SK-N-SH (cell line): ENCODE results near the gene TMEM131L. TPM values are rescaled to one million over a fixed set of nuclear protein-coding genes. Genes with fewer than 3 reads are reported as not detected.
A peak's percentile ranks its signal among the peaks of the same experiment; 100 is the strongest.

Experiments
- CTCF ChIA-PET: fragments of 300-600, 350-600 bp; formaldehyde crosslinking; extraction: SDS; loops from one replicate; lab custom pipeline; 2021; lab: Yijun Ruan, JAX
- POLR2A ChIA-PET: fragments of 350-600 bp; sonication (Branson Sonifier 250); formaldehyde crosslinking; extraction: SDS; loops from one replicate; lab custom pipeline; 2020; ENCODE audit warnings: antibody characterized with exemption, inconsistent platforms; lab: Yijun Ruan, JAX
- DNase-seq: peaks from one replicate; pipeline ENCODE4 v3.0.0; 2012
- H2AFZ ChIP-seq: fragments of 200-600 bp; sonication (generic); 2 replicates; pipeline ENCODE4 v1.8.1; 2016; ENCODE audit warnings: antibody characterized with exemption, mild to moderate bottlenecking, low read depth
- H3F3A ChIP-seq: fragments of 200-600 bp; sonication (generic); replicated peaks from 2 replicates; pipeline ENCODE3; 2016; ENCODE audit warnings: antibody characterized with exemption, mild to moderate bottlenecking; ENCODE audit not compliant: insufficient read depth
- H3K27ac ChIP-seq, 2 experiments: fragments of 200-500 bp in 1 of 2; fragments of 200-600 bp in 1 of 2; sonication (Bioruptor generic) in 1 of 2; sonication (generic), shearing (Covaris generic) in 1 of 2; 2 replicates each; pipeline versions ENCODE4 v1.5.1 to v1.6.1; 2014 to 2016; ENCODE audit warnings: low read depth in 2 of 2, inconsistent platforms in 1 of 2, low read length in 1 of 2, mild to moderate bottlenecking in 1 of 2, mixed read lengths in 1 of 2
- H3K27me3 ChIP-seq: fragments of 200-600 bp; sonication (generic), shearing (Covaris generic); 2 replicates; pipeline ENCODE4 v1.6.1; 2016; ENCODE audit warnings: mixed run types; ENCODE audit not compliant: insufficient read depth
- H3K36me3 ChIP-seq, 2 experiments: fragments of 200-500 bp in 1 of 2; fragments of 200-600 bp in 1 of 2; sonication (Bioruptor generic) in 1 of 2; sonication (generic) in 1 of 2; replicated peaks in 1 of 2; 2 replicates each; pipeline versions ENCODE3 to v1.5.1; 2014 to 2016; ENCODE audit warnings: low read length in 1 of 2, mild to moderate bottlenecking in 1 of 2; ENCODE audit not compliant: insufficient read depth in 2 of 2, control insufficient read depth in 1 of 2
- H3K4me1 ChIP-seq, 2 experiments: fragments of 200-500 bp in 1 of 2; fragments of 200-600 bp in 1 of 2; sonication (Bioruptor generic) in 1 of 2; sonication (generic), shearing (Covaris generic) in 1 of 2; 2 replicates each; pipeline versions ENCODE4 v1.5.1 to v1.6.1; 2014 to 2016; ENCODE audit warnings: low read depth in 1 of 2, low read length in 1 of 2, mixed run types in 1 of 2; ENCODE audit not compliant: insufficient read depth in 2 of 2, control insufficient read depth in 1 of 2
- H3K4me2 ChIP-seq: fragments of 200-600 bp; sonication (generic), shearing (Covaris generic); 2 replicates; pipeline ENCODE4 v1.6.1; 2017; ENCODE audit warnings: mixed run types
- H3K4me3 ChIP-seq, 2 experiments: fragments of 200-500 bp in 1 of 2; fragments of 200-600 bp in 1 of 2; sonication (Bioruptor generic) in 1 of 2; sonication (generic), shearing (Covaris generic) in 1 of 2; 2 replicates each; pipeline versions ENCODE4 v1.5.1 to v1.8.1; 2014 to 2016; ENCODE audit warnings: low read depth in 2 of 2, inconsistent platforms in 1 of 2, low read length in 1 of 2, mild to moderate bottlenecking in 1 of 2, mixed read lengths in 1 of 2, moderate library complexity in 1 of 2
- H3K79me2 ChIP-seq: fragments of 200-600 bp; sonication (generic); 2 replicates; pipeline ENCODE4 v1.8.1; 2017; ENCODE audit warnings: mild to moderate bottlenecking; ENCODE audit not compliant: insufficient read depth
- H3K9ac ChIP-seq: fragments of 200-600 bp; sonication (generic); 2 replicates; pipeline ENCODE4 v1.6.1; 2017; ENCODE audit warnings: mixed run types
- H3K9me2 ChIP-seq: fragments of 200-600 bp; sonication (generic); 2 replicates; pipeline ENCODE4 v1.6.1; 2017; ENCODE audit warnings: mixed run types
- H3K9me3 ChIP-seq: fragments of 200-600 bp; sonication (generic); 2 replicates; pipeline ENCODE4 v1.6.1; 2017; ENCODE audit warnings: mixed run types, mild to moderate bottlenecking, moderate library complexity
- H4K20me1 ChIP-seq: fragments of 200-600 bp; sonication (generic); 2 replicates; pipeline ENCODE4 v1.6.1; 2017; ENCODE audit warnings: mild to moderate bottlenecking, mixed run types; ENCODE audit not compliant: insufficient read depth
- CTCF ChIP-seq: fragments of 200-600 bp; sonication (generic); IDR thresholded peaks from 2 replicates; pipeline ENCODE4 v1.6.1; 2017; ENCODE audit warnings: antibody characterized with exemption, mild to moderate bottlenecking, moderate library complexity
- EZH2phosphoT487 ChIP-seq: fragments of 200-600 bp; sonication (generic); IDR thresholded peaks from 2 replicates; pipeline ENCODE4 v1.6.1; 2017; ENCODE audit warnings: low read depth, mixed run types, mild to moderate bottlenecking, antibody characterized with exemption, moderate library complexity, borderline replicate concordance
- FOXM1 ChIP-seq: IDR thresholded peaks from 2 replicates; pipeline ENCODE4 v1.4.0; 2012; ENCODE audit warnings: low read depth, mild to moderate bottlenecking
- GABPA ChIP-seq: IDR thresholded peaks from 2 replicates; pipeline ENCODE4 v1.4.0; 2012; ENCODE audit warnings: low read depth, mild to moderate bottlenecking
- IRF3 ChIP-seq: fragments of 150-350 bp; IDR thresholded peaks from 2 replicates; pipeline ENCODE4 v1.6.1; 2016; ENCODE audit warnings: mild to moderate bottlenecking, low read depth, low read length
- JUND ChIP-seq: IDR thresholded peaks from 2 replicates; pipeline ENCODE4 v1.4.0; 2012
- MAX ChIP-seq: IDR thresholded peaks from 2 replicates; pipeline ENCODE4 v1.4.0; 2012; ENCODE audit warnings: low read depth
- MEF2A ChIP-seq: IDR thresholded peaks from 2 replicates; pipeline ENCODE4 v1.4.0; 2012; ENCODE audit warnings: low read depth, borderline replicate concordance
- MXI1 ChIP-seq: IDR thresholded peaks from 2 replicates; pipeline ENCODE4 v1.6.1; 2012; ENCODE audit warnings: mild to moderate bottlenecking, low read depth, low read length, improper control_type of control experiment
- NFIC ChIP-seq: IDR thresholded peaks from 2 replicates; pipeline ENCODE4 v1.4.0; 2012; ENCODE audit warnings: borderline replicate concordance
- POLR2AphosphoS5 ChIP-seq: IDR thresholded peaks from 2 replicates; pipeline ENCODE4 v1.6.1; 2012; ENCODE audit warnings: low read depth, low read length
- RAD21 ChIP-seq: IDR thresholded peaks from 2 replicates; pipeline ENCODE4 v1.6.1; 2012; ENCODE audit warnings: mild to moderate bottlenecking, low read length
- REST ChIP-seq: IDR thresholded peaks from 2 replicates; pipeline ENCODE4 v1.6.1; 2012; ENCODE audit warnings: mild to moderate bottlenecking, low read depth, low read length, moderate library complexity
- RFX5 ChIP-seq: IDR thresholded peaks from 2 replicates; pipeline ENCODE4 v1.6.1; 2012; ENCODE audit warnings: mild to moderate bottlenecking, improper control_type of control experiment, low read length
- RXRA ChIP-seq: IDR thresholded peaks from 2 replicates; pipeline ENCODE4 v1.4.0; 2012; ENCODE audit warnings: low read depth, mild to moderate bottlenecking, borderline replicate concordance
- SIN3A ChIP-seq: IDR thresholded peaks from 2 replicates; pipeline ENCODE4 v1.6.1; 2012; ENCODE audit warnings: low read depth, mild to moderate bottlenecking, low read length, moderate library complexity, borderline replicate concordance
- SMC3 ChIP-seq: IDR thresholded peaks from 2 replicates; pipeline ENCODE4 v1.6.1; 2012; ENCODE audit warnings: low read depth, low read length, improper control_type of control experiment
- TAF1 ChIP-seq: IDR thresholded peaks from 2 replicates; pipeline ENCODE4 v1.6.1; 2012; ENCODE audit warnings: low read depth, mild to moderate bottlenecking, low read length, moderate library complexity, borderline replicate concordance
- USF2 ChIP-seq: fragments of 150-350 bp; IDR thresholded peaks from 2 replicates; pipeline ENCODE4 v1.6.1; 2017; ENCODE audit warnings: antibody characterized with exemption, low read length, low read depth, borderline replicate concordance
- ZBTB33 ChIP-seq: IDR thresholded peaks from 2 replicates; pipeline ENCODE4 v1.4.0; 2012; ENCODE audit warnings: low read depth, borderline replicate concordance
- WGBS: methylation state at CpG from one replicate; pipeline ENCODE4 v1.1.6; 2017; ENCODE audit warnings: low lambda C conversion rate; 5-methylcytosine and 5-hydroxymethylcytosine counted together
- polyA plus RNA-seq, 3 experiments: library from polyadenylated mRNA; depleted of rRNA; stranded (reverse); fragments of >200 nt; gene quantifications; 2 replicates each; pipeline ENCODE4 v1.2.3, GENCODE V29; 2012

The TMEM131L gene
- polyA plus RNA-seq, 1 of the 3 experiments (the other 2 are of a cell fraction) = 6.2 TPM

- H4K20me1 ChIP-seq = no peaks in the 10 kb centered on the region
- H2AFZ ChIP-seq = peak overlapping the region; percentile 94
- TF ChIP-seq IRF3 (no peak), RFX5 (no peak), MAX (peak; percentile 36), ZBTB33 (no peak), RXRA (no peak), CTCF (peak; percentile 34; the same call in 1 of the 2 replicates), NFIC (no peak), POLR2AphosphoS5 (no peak), USF2 (no peak), MXI1 (peak; percentile 90), TAF1 (no peak), GABPA (peak; percentile 35; the same call in 1 of the 2 replicates), REST (peak; percentile 85), SMC3 (peak; percentile 29; the same call in 1 of the 2 replicates), SIN3A (peak; percentile 17; the same call in 1 of the 2 replicates), MEF2A (no peak), RAD21 (peak; percentile 37), EZH2phosphoT487 (no peak), JUND (no peak), FOXM1 (no peak)
- peaks cover 34% of the 10 kb centered on the region for H3K79me2 ChIP-seq
- ChIA-PET POLR2A (interaction anchor here (0.7 to 1.3 kb wide), 8 partner anchors 12 to 217 kb away, joined by 3 to 5 read pairs (median 3); partner anchors contain the start of gene MND1), CTCF (interaction anchor here (0.7 to 2.5 kb wide), 11 partner anchors 13 to 323 kb away, joined by 3 to 18 read pairs (median 4); partner anchors contain the start of gene MND1)
- H3K4me1 ChIP-seq = peaks cover 26 to 31% of the 10 kb centered on the region in 2 experiments
- WGBS = 4% methylated on average over 25 of the region's 31 CpGs
- peak overlapping the region; percentile 63; the same call in 1 of the 2 replicates for H3K9ac ChIP-seq
- H3K4me2 ChIP-seq = peak overlapping the region; percentile 97
- peak; percentile 75 for DNase-seq
- H3K9me3 ChIP-seq = no peaks in the 10 kb centered on the region
- H3K27me3 ChIP-seq = no peaks in the 10 kb centered on the region
- H3K9me2 ChIP-seq = no peaks in the 10 kb centered on the region
- no peaks in the 10 kb centered on the region for H3K36me3 ChIP-seq
- H3K4me3 ChIP-seq = peak overlapping the region; percentile 60 to 88
- H3F3A ChIP-seq = peaks cover 9% of the 10 kb centered on the region
- peak overlapping the region; percentile 27 to 90; a peak in 2 of 4 replicates for H3K27ac ChIP-seq
Observed at GRCh38 chr4:153465615-153466080, 512 bp upstream of the TMEM131L start.
